ENCODE data around the gene SNAPC4. TPM values are rescaled to one million over a fixed set of nuclear protein-coding genes. Genes with fewer than 3 reads are reported as not detected.

Gene SNAPC4
- polyA plus RNA-seq, 1 of the 3 experiments (the other 2 are of a cell fraction), result 9.2 TPM

DNA sequence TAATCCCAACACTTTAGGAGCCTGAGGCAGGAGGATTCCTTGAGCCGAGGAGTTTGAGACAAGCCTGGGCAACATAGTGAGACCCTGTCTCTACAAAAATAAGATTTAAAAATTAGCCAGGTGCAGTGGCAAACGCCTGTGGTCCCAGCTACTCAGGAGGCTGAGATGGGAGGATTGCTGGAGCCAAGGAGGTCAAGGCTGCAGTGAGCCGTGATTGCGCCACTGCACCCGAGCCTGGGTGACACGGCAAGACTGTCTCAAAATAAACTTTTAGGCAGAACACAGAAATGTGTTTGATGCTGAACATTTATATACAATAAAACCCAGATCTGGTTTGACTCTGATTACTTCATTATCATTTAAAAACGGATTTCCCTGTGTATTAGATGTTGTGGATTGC lies 5.5 kb upstream of the SNAPC4 start:
- no peaks in the 10 kb centered on the region for H3K9me2 ChIP-seq
- TF ChIP-seq RXRA (IDR thresholded peaks at IDR 0.05; ENCODE audit: borderline replicate concordance, low read depth), result no peak
- no peaks in the 10 kb centered on the region for H3K27me3 ChIP-seq (ENCODE audit: insufficient read depth)
- ChIA-PET CTCF (interaction anchor here (0.6 to 1.3 kb wide), 3 partner anchors 14 to 1133 kb away, joined by 3 to 5 read pairs (median 3); partner anchors contain the start of gene DNLZ), POLR2A (no interaction called here)
- H3K4me2 ChIP-seq, result no peak overlapping the region
- H3K27ac ChIP-seq (ENCODE audit: low read depth in 2 of 2, low read length in 1 of 2), result no peak overlapping the region
- 91% methylated on average over 7 of the region's 7 CpGs for WGBS (ENCODE audit: low lambda C conversion rate)
- H3F3A ChIP-seq (replicated peaks; ENCODE audit: insufficient read depth), result peaks cover 19% of the 10 kb centered on the region
- no peak overlapping the region for H3K9ac ChIP-seq
- no peaks in the 10 kb centered on the region for H4K20me1 ChIP-seq (ENCODE audit: insufficient read depth)
- H3K4me1 ChIP-seq (ENCODE audit: control insufficient read depth in 1 of 2, insufficient read depth in 2 of 2, low read depth in 1 of 2, low read length in 1 of 2), result peaks cover 11 to 14% of the 10 kb centered on the region in 2 experiments; a peak in 3 of 4 replicates
- no peak for DNase-seq
- H3K9me3 ChIP-seq, result no peaks in the 10 kb centered on the region
- H3K4me3 ChIP-seq (ENCODE audit: low read depth in 2 of 2, low read length in 1 of 2), result no peak overlapping the region
- peaks cover 13 to 58% of the 10 kb centered on the region in 2 experiments for H3K36me3 ChIP-seq (replicated peaks in 1 of 2; ENCODE audit: control insufficient read depth in 1 of 2, insufficient read depth in 2 of 2, low read length in 1 of 2)
- H2AFZ ChIP-seq (ENCODE audit: low read depth), result no peak overlapping the region
- H3K79me2 ChIP-seq (ENCODE audit: insufficient read depth), result peaks cover 24% of the 10 kb centered on the region

DNA sequence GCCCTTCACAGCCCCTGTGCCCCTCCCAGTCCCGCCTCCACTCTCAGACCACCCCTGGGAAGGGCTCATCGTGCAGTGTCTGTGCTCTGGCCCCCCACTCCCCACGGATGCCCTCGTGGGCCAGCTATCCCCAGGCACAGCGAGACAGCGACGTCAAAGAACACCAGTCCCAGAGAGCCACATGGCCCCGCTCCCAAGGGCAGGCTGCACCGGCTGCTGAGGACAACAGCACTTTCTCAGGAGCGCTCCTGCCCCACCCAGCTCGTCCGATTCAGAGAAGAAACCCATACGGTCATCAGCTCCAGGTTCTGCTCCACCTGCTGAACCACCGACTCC lies 4.8 kb upstream of the SNAPC4 start:
- WGBS (ENCODE audit: low lambda C conversion rate), result 94% methylated on average over 13 of the region's 14 CpGs
- H4K20me1 ChIP-seq (ENCODE audit: insufficient read depth), result no peaks in the 10 kb centered on the region
- no peaks in the 10 kb centered on the region for H3K9me3 ChIP-seq
- no peaks in the 10 kb centered on the region for H3K27me3 ChIP-seq (ENCODE audit: insufficient read depth)
- CTCF ChIA-PET, result interaction anchor here (0.6 to 1.3 kb wide), 3 partner anchors 13 to 1134 kb away, joined by 3 to 5 read pairs (median 3); partner anchors contain the start of gene DNLZ
- H3F3A ChIP-seq (replicated peaks; ENCODE audit: insufficient read depth), result peaks cover 19% of the 10 kb centered on the region
- no peak overlapping the region for H3K4me3 ChIP-seq (ENCODE audit: low read depth in 2 of 2, low read length in 1 of 2)
- H3K4me1 ChIP-seq (ENCODE audit: control insufficient read depth in 1 of 2, insufficient read depth in 2 of 2, low read depth in 1 of 2, low read length in 1 of 2), result peaks cover 11 to 17% of the 10 kb centered on the region in 2 experiments; a peak in 3 of 4 replicates
- POLR2A ChIA-PET, result no interaction called here
- H3K9me2 ChIP-seq, result no peaks in the 10 kb centered on the region
- H3K79me2 ChIP-seq (ENCODE audit: insufficient read depth), result peaks cover 20% of the 10 kb centered on the region
- H3K9ac ChIP-seq, result no peak overlapping the region
- H3K27ac ChIP-seq (ENCODE audit: low read depth in 2 of 2, low read length in 1 of 2), result no peak overlapping the region
- H3K36me3 ChIP-seq (replicated peaks in 1 of 2; ENCODE audit: control insufficient read depth in 1 of 2, insufficient read depth in 2 of 2, low read length in 1 of 2), result peaks cover 13 to 58% of the 10 kb centered on the region in 2 experiments
- no peak overlapping the region for H3K4me2 ChIP-seq
- DNase-seq, result no peak
- no peak overlapping the region for H2AFZ ChIP-seq (ENCODE audit: low read depth)
- no peak for TF ChIP-seq RXRA (IDR thresholded peaks at IDR 0.05; ENCODE audit: borderline replicate concordance, low read depth)
- TF ChIP-seq, protein P1, sequence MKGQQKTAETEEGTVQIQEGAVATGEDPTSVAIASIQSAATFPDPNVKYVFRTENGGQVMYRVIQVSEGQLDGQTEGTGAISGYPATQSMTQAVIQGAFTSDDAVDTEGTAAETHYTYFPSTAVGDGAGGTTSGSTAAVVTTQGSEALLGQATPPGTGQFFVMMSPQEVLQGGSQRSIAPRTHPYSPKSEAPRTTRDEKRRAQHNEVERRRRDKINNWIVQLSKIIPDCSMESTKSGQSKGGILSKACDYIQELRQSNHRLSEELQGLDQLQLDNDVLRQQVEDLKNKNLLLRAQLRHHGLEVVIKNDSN (IDR thresholded peaks at IDR 0.05; ENCODE audit: borderline replicate concordance, low read depth), result no peak
- no peak for TF ChIP-seq POLR2AphosphoS5 (IDR thresholded peaks at IDR 0.05; ENCODE audit: low read depth, low read length)
- TF ChIP-seq FOSL2 (IDR thresholded peaks at IDR 0.05; ENCODE audit: borderline replicate concordance, low read depth), result no peak
- no peak for TF ChIP-seq JUND (IDR thresholded peaks at IDR 0.05)
- no peak for TF ChIP-seq SMC3 (IDR thresholded peaks at IDR 0.05; ENCODE audit: low read depth, low read length)
- no peak for TF ChIP-seq TCF12 (IDR thresholded peaks at IDR 0.05)
- no peak for TF ChIP-seq GATA2 (CRISPR knock-in tag; IDR thresholded peaks at IDR 0.05)
- TF ChIP-seq, protein P2, sequence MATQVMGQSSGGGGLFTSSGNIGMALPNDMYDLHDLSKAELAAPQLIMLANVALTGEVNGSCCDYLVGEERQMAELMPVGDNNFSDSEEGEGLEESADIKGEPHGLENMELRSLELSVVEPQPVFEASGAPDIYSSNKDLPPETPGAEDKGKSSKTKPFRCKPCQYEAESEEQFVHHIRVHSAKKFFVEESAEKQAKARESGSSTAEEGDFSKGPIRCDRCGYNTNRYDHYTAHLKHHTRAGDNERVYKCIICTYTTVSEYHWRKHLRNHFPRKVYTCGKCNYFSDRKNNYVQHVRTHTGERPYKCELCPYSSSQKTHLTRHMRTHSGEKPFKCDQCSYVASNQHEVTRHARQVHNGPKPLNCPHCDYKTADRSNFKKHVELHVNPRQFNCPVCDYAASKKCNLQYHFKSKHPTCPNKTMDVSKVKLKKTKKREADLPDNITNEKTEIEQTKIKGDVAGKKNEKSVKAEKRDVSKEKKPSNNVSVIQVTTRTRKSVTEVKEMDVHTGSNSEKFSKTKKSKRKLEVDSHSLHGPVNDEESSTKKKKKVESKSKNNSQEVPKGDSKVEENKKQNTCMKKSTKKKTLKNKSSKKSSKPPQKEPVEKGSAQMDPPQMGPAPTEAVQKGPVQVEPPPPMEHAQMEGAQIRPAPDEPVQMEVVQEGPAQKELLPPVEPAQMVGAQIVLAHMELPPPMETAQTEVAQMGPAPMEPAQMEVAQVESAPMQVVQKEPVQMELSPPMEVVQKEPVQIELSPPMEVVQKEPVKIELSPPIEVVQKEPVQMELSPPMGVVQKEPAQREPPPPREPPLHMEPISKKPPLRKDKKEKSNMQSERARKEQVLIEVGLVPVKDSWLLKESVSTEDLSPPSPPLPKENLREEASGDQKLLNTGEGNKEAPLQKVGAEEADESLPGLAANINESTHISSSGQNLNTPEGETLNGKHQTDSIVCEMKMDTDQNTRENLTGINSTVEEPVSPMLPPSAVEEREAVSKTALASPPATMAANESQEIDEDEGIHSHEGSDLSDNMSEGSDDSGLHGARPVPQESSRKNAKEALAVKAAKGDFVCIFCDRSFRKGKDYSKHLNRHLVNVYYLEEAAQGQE (IDR thresholded peaks at IDR 0.05; ENCODE audit: low read depth, low read length), result no peak
- TF ChIP-seq, protein P3, sequence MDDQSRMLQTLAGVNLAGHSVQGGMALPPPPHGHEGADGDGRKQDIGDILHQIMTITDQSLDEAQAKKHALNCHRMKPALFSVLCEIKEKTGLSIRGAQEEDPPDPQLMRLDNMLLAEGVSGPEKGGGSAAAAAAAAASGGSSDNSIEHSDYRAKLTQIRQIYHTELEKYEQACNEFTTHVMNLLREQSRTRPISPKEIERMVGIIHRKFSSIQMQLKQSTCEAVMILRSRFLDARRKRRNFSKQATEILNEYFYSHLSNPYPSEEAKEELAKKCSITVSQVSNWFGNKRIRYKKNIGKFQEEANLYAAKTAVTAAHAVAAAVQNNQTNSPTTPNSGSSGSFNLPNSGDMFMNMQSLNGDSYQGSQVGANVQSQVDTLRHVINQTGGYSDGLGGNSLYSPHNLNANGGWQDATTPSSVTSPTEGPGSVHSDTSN (IDR thresholded peaks at IDR 0.05), result no peak
- no peak for TF ChIP-seq FOXM1 (IDR thresholded peaks at IDR 0.05; ENCODE audit: low read depth)
- TF ChIP-seq NFIC (IDR thresholded peaks at IDR 0.05; ENCODE audit: borderline replicate concordance), result no peak
- no peak for TF ChIP-seq RAD21 (IDR thresholded peaks at IDR 0.05; ENCODE audit: low read length)
- TF ChIP-seq, protein P4, sequence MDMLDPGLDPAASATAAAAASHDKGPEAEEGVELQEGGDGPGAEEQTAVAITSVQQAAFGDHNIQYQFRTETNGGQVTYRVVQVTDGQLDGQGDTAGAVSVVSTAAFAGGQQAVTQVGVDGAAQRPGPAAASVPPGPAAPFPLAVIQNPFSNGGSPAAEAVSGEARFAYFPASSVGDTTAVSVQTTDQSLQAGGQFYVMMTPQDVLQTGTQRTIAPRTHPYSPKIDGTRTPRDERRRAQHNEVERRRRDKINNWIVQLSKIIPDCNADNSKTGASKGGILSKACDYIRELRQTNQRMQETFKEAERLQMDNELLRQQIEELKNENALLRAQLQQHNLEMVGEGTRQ (IDR thresholded peaks at IDR 0.05; ENCODE audit: borderline replicate concordance, low read depth, low read length), result no peak
- TF ChIP-seq, protein P5, sequence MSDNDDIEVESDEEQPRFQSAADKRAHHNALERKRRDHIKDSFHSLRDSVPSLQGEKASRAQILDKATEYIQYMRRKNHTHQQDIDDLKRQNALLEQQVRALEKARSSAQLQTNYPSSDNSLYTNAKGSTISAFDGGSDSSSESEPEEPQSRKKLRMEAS (IDR thresholded peaks at IDR 0.05; ENCODE audit: low read depth), result no peak
- TF ChIP-seq TAF1 (IDR thresholded peaks at IDR 0.05; ENCODE audit: borderline replicate concordance, low read depth, low read length), result no peak
- TF ChIP-seq, protein P6, sequence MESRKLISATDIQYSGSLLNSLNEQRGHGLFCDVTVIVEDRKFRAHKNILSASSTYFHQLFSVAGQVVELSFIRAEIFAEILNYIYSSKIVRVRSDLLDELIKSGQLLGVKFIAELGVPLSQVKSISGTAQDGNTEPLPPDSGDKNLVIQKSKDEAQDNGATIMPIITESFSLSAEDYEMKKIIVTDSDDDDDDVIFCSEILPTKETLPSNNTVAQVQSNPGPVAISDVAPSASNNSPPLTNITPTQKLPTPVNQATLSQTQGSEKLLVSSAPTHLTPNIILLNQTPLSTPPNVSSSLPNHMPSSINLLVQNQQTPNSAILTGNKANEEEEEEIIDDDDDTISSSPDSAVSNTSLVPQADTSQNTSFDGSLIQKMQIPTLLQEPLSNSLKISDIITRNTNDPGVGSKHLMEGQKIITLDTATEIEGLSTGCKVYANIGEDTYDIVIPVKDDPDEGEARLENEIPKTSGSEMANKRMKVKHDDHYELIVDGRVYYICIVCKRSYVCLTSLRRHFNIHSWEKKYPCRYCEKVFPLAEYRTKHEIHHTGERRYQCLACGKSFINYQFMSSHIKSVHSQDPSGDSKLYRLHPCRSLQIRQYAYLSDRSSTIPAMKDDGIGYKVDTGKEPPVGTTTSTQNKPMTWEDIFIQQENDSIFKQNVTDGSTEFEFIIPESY (IDR thresholded peaks at IDR 0.05; ENCODE audit: borderline replicate concordance, low read depth), result no peak
- TF ChIP-seq FOXJ3 (CRISPR knock-in tag; IDR thresholded peaks at IDR 0.05), result no peak
